Jurkat, Clone E6-1 (cell line): ENCODE results near the gene TRAF3IP1.
A peak's percentile ranks its signal among the peaks of the same experiment; 100 is the strongest.
"Not testable (repeated sequence)": the region's sequence is repeated elsewhere in the genome, so short reads cannot be mapped to it uniquely, and the experiment has no call there.

ENCODE experiments used
- DNase-seq: peaks from one replicate; pipeline ENCODE4 v3.0.0-alpha.2; 2011; ENCODE audit warnings: low read depth, low spot score
- H3K4me3 ChIP-seq: 2 replicates; pipeline ENCODE4 v1.5.1; 2011; ENCODE audit warnings: mild to moderate bottlenecking, low read length, control low read depth, moderate library complexity

The TRAF3IP1 gene

DNA sequence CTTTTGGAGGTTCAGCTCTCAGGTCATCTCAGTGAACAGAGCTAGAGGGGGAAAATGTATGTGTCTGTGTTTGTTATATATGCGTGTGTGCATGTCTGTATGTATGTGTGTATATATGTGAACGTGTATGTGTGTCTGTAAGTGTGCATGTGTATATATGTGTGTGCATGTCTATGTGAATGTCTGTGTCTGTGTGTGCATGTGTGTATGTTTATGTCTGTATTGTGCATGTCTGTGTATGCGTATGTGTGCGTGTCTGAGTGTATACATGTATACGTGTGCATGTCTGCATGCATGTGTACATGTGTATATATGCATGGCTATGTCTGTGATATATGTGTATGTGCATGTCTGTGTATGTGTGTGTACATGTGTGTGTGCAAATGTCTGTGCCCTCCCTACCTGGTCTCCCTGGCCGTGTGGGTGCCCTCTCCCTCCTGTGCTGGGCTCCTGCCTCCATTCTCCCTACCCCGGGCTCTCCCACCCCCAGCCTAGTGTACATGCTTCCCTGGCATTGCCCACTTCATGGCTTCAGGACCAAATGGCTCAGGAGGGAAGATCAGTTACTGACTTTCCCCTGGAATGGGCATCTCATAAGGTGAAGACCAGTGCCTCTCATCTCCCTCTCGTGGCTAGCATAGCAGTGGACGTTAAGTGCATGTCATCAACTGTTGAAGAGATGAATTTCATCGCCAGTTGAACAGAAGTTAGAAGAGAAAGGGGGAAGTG is 49.9 kb downstream of the TRAF3IP1 start:
- DNase-seq = no peak
- no peak overlapping the region for H3K4me3 ChIP-seq

DNA sequence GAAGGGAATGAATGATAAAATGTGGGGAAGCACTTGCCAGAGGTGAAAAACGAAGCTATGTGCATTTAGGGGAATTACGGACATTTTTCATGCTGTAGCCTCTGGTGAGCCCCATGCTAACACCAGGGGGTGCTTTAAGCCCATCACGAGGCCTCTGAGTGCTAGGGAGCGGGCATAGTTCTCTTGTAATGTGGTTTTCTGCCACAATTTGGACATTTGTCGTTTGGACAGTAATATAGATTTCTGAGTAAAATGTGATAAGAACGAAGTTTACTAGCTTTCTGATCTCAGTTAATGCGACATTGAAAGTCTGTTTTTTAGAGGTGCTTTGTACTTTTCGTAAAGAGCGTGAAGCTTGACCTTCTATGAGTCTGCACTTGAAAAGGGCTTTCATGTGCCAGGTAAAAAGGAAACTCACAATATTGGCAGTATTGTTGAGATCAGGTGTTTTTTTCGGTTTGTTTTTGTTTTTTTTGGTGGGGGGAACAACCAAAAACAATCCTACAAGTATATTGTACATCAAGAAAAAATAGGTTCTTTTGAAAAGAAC is 50.6 kb downstream of the TRAF3IP1 start:
- H3K4me3 ChIP-seq = no peak overlapping the region

DNA sequence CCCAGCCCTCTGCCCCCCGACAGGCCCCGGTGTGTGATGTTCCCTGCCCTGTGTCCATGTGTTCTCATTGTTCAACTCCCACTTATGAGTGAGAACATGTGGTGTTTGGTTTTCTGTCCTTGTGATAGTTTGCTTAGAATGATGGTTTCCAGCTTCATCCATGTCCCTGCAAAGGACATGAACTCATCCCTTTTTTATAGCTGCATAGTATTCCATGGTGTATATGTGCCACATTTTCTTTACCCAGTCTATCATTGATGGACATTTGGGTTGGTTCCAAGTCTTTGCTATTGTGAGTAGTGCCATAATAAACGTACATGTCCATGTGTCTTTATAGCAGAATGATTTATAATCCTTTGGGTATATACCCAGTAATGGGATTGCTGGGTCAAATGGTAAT is 52.0 kb downstream of the TRAF3IP1 start:
- not testable (repeated sequence) for H3K4me3 ChIP-seq, DNase-seq

More for the DNA sequence above, 50.6 kb downstream of the TRAF3IP1 start:
- peak; percentile 34 for DNase-seq

GRCh38 chr2:238376884-238377391 is 56.6 kb downstream of the TRAF3IP1 start:
- H3K4me3 ChIP-seq = no peak overlapping the region
- DNase-seq = peak; percentile 37

DNA sequence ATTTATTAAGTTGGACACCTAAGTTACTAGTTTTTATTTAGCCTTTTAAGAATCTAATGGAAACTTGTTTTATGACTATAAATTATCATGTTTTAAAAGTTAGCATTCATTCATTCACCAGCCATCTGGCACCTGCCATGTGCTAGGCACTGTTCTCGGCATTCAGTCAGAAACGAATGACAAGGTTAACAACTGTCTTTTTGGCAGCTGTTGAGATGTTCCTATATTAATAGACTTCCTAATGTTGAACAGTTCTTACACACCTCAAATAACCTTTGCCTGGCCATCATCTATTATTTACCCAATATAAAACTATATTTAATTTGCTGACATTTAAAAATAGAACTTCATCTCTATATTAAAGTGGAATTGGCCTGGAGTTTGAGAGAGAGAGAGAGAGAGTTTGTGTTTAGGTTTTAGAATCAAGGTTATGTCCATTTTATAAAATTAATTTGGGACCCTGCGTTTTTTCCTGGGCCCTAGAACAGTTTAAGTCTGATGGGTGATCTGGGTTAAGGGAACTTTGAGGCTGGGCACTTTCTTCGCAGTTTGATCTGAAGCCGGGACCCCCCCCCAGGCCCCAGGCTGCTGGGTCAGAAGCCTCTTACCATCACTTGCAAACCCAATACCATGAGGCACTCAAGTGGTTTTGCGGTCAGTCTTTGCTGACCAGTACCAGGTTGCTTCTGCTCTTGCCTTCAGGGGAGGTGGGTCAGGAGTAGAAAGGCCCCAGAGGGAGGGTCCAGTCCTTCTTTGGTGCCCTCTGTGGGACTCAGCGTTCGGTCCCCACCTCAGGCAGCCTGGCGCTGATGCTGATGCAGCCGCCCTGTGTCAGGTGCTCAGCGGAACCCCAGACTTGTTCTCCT is 58.1 kb downstream of the TRAF3IP1 start:
- no peak for DNase-seq
- H3K4me3 ChIP-seq = no peak overlapping the region

DNA sequence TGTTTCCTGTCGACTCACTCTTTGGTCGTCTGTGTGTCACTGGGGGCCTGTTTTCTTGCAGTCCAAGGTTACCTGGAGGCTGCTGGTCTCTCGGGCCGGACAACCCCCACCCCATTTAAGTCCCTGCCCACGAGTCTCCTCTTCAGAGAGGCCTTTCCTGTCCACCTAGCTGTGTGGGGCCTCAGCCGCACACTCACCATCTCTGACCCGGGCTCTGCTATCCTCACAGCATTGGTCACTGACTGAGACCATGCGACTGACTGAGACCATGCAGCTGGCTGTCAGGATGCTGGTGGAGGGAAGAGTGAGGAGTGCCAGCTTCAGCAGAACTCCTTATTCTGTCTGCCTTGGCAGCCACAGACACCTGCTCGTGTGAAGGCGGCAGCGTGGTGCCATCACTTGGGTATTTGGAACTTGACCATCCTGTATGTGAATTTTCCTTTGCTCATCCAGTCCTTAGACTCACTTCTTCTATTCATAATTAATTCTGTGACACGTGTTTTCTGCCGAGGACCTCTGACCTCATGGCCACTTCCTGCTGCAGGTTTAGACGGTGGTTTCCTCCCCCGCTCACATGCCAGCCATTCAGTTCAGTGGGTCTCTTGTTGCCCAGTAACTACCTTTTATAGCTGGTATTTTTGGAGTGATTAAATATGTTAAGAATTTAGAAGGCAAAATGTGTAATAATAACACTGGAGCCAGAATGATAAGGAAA is 58.9 kb downstream of the TRAF3IP1 start:
- H3K4me3 ChIP-seq = no peak overlapping the region
- peak; percentile 56 for DNase-seq

DNA sequence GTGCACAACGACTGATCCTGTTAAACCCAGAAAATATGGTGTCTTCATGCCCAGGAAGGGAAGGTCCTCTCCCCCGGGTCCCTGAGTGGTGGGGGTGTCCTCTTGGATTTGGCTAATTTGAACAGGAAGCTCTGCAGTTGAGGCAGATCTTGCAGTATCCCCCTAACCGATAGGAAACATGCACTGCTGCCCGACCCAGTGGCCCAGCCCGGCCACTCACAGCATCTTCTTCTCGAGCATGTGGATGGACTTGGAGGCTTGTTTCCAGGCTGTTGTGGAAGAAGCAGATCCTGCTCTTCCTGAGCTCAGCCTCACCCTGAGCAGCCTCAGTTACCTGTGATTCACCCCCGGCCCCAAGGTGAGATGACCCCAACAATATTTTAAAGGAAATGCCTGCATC is 60.0 kb downstream of the TRAF3IP1 start:
- H3K4me3 ChIP-seq = no peak overlapping the region
- DNase-seq = no peak

DNA sequence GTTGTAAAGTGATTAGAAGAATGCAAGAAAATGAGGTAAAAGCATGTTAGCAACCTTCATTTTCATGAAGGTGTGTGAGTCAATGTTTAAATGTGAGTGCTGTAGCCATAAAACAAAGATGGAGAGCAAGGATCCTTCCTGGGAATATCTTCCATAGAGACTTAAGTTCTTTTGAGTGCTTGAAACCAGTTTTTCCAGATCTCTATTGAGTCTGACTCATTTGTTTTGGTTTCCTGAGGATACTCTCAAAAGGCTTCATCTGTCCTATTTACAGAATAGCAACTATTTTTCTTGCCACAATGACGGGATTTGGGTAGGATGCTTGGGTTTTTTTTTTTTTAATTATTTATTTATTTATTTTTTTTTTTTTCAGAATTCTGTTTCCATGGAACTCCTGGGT is 60.5 kb downstream of the TRAF3IP1 start:
- DNase-seq = no peak
- no peak overlapping the region for H3K4me3 ChIP-seq

- no peak overlapping the region for H3K4me3 ChIP-seq
- DNase-seq = no peak
Measured at GRCh38 chr2:238381341-238382115, 61.2 kb downstream of the TRAF3IP1 start.

- DNase-seq = no peak
- no peak overlapping the region for H3K4me3 ChIP-seq
Measured at GRCh38 chr2:238382381-238382781, 62.1 kb downstream of the TRAF3IP1 start.

GRCh38 chr2:238383135-238383534 is 62.8 kb downstream of the TRAF3IP1 start:
- H3K4me3 ChIP-seq = no peak overlapping the region
- DNase-seq = no peak

DNA sequence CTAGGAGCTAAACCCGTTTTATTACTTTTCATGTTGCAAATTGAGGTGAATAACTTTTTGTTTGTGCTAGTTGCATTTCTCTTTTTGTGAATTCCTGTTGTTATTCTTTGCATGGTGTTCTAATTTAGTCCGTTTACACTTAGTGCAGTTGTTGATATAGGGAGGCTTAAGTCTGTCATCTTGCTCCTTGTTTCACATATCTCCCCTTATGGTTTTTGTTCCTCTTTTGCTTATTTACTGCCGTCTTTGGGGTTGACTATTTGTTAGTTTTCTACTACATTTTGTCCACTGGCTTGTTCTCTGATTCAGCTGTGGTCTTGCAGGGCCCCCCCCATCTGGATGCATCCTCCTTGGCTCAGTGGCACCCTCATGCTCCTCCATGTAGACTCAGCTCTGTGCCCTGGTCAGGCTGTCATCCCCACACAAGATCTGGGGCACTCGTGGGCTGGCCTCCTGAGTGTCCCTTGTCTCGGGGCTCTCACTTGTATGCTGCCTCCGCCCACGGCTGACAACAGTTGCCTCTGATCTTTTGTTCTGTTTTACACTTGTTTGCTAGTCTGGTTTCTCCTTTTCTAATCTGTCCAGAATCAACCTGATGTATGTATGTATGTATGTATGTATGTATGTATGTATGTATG is 63.5 kb downstream of the TRAF3IP1 start:
- DNase-seq = no peak
- no peak overlapping the region for H3K4me3 ChIP-seq

- DNase-seq = no peak
- no peak overlapping the region for H3K4me3 ChIP-seq
Measured at GRCh38 chr2:238387332-238387731, 67.0 kb downstream of the TRAF3IP1 start.

GRCh38 chr2:238388794-238389193 is 68.5 kb downstream of the TRAF3IP1 start:
- H3K4me3 ChIP-seq = no peak overlapping the region
- no peak for DNase-seq

- no peak overlapping the region for H3K4me3 ChIP-seq
- no peak for DNase-seq
Measured at GRCh38 chr2:238389988-238390589, 69.8 kb downstream of the TRAF3IP1 start.

- DNase-seq = no peak
- H3K4me3 ChIP-seq = no peak overlapping the region
Measured at GRCh38 chr2:238391042-238391689, 70.8 kb downstream of the TRAF3IP1 start.

DNA sequence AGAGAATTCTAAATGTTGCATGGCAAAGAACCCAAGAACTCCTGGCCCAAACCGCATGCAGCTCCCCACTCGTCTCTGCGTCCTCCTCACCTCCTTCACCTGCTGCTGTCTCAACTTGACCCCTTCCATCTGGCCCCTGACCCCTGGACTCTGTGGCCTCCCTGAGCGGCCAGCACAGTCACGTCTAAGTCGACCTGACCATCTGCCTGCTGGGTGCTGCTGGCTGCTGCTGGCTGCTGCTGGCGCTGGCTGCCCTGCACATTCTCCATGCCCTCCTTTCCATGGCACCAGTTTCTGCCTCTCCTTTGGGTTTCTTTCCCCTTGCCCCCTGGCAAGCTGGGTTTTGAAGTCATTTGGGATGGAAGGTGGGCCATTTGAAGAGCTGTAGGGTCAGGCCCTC is 76.3 kb downstream of the TRAF3IP1 start:
- DNase-seq = no peak
- H3K4me3 ChIP-seq = no peak overlapping the region
